HG03064 (cell line): ENCODE measurements around the gene PRKAA1.

Experiments used
- ATAC-seq: cut with Tn5 transposase; IDR thresholded peaks from one replicate; pipeline ENCODE4 v1.9.1; 2021; ENCODE audit warnings: low read depth; ENCODE audit not compliant: unreplicated experiment

Gene PRKAA1

DNA sequence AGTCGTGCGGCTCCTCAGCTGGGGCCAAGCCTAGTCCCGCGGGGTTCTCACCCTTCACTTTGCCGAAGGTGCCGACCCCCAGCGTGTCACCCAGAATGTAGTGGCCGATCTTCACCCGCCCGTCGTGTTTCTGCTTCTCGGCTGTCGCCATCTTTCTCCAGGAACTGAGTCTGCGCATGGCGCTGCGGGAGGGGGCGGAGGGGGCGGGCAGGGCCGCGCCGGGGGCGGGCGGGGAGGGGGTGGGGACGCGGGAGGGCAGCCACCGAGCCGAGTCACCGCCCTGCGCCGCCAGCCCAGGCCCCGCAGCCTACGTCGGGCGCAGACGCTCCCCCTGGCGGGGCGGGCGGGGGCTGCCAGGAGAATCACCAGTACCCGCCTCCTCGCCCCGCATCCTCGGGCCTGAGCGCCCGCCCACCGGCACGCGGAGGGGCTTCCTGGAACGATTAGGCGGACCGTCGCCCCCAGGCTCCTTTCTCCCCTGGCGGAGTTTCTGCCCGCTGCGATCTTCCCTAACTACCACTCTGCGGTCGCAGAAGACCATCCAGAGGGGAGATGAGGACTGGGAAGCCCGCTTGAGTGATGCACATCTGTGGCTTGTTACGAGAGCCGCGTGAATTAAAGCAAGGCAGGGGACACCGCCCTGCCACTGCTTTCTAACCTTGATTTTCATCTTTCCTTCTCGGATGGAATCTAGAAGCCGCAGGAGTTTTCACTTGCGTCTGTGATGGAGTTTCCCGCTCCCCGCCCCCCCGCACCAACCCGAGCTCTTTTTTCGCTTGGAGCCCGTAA lies at the start of gene PRKAA1:
Gene PRKAA1, minus strand, starts transcription at position 363 of the 789 bp plus-strand sequence. Its CDS starts 185 bp downstream, at position 178.
- ATAC-seq = peak; percentile 95

DNA sequence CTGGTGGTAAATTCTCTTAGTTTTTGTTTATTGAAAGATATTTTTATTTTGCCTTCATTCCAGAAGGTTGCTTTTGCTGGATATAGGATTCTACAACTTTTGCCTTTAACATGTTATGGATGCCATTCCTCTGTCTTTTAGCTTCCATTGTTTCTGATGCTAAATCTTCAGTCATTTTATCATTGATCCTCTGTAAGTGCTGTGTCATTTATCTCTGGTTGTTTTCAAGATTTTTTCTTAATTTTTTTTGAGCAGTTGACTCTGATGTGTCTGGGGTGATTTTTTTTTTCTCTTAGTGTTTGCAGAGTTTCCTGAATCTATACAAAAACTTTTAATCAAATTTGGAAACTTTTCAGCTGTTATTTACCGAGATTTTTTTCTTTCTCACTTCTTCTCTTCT lies 49.4 kb upstream of the PRKAA1 start:
- ATAC-seq = no peak

DNA sequence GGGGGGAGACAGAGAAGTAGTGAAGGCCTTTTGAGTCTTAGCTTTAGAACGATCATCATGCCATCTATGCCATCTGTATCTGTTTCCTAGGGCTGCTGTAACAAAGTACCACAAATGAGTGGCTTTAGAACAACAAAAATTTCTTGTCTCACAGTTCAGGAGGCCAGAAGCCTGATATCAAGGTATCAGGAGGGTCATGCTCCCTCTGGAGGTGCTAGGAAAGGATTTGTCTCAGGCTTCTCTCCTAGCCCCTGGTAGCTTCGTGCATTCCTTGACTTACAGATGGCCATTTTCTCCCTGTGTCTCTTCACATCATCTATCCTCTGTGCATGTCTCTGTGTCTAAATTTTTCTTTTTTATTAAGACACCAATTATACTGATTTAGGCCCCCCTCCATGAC lies 48.2 kb upstream of the PRKAA1 start:
- ATAC-seq = no peak

DNA sequence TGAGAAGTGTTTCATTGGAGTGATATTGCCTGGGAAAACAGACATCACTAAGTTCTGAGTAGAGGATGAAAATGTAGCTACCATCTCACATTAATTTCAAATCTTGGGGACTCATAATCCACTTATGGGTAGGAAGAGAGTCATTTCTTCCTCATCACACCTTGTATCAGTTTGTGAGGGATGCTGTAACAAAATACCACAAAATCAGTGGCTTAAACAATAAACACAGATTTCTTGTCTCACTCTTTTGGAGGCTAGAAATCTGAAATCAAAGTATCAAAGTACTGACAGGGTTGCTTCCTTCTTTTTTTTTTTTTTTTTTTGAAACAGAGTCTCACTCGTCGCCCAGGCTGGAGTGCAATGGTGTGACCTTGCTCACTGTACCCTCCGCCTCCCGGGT lies 46.4 kb upstream of the PRKAA1 start:
- ATAC-seq = no peak

DNA sequence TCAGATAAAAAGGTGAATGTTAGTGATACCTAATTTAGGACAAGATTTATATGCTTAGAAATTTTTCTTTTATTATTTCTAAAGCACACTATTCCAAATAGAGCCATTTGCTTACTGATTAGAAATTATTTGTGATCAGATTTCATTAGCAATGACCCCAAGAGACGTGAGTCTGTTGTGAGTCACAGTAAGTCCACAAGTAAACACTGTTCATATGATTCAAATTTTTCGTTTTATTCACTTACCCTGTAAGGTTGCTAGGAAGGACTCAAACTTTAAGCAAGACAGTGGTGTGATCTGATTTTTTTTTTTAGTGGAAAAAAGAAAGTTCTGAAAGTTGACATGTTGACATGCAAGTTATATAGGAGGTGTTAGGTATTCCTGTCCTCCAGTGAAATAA lies 44.2 kb upstream of the PRKAA1 start:
- ATAC-seq = no peak

DNA sequence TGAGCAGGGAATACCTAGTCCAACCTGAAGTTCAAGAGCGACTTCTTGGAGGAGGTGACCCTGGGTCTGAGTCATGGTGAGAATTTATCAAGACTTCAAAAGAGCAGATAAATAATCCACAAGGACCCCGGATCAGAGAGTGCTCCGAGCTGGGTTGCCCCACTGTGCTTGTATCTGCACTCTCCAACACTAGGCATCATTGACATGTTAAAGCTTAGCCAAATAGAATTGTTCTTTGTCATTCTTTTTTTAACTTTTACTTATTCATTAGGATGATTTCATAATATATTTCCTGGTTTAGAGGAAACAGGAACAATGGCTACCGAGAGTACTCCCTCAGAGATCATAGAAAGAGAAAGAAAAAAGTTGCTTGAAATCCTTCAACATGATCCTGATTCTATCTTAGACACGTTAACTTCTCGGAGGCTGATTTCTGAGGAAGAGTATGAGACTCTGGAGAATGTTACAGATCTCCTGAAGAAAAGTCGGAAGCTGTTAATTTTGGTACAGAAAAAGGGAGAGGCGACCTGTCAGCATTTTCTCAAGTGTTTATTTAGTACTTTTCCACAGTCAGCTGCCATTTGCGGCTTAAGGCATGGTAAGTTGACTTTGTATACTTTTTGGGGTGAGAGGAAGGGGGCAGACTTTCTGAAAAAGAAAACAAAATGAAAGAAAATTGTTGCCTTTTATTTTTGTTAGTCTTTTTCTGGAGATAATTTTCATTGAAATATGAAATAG lies 43.1 kb upstream of the PRKAA1 start, which contains the start of gene CARD6:
Gene CARD6, plus strand, starts transcription at position 300 of the 738 bp plus-strand sequence. Its CDS starts 16 bp downstream, at position 316.
- ATAC-seq = no peak

DNA sequence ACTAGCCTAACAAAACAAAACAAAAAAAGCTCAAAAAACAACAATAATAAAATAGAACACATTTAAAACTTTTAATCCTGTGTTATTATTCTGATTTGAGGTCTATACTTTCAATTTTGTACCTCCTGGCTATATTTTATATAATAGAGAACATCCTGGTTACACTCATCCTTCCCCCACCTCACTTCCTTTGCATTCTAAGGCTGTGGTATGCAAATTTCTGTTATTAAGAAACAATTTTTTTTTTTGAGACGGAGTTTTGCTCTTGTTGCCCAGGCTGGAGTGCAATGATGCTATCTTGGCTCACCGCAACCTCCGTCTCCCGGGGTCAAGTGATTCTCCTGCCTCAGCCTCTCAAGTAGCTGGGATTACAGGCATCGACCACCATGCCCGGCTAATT lies 39.9 kb upstream of the PRKAA1 start:
- ATAC-seq = no peak

DNA sequence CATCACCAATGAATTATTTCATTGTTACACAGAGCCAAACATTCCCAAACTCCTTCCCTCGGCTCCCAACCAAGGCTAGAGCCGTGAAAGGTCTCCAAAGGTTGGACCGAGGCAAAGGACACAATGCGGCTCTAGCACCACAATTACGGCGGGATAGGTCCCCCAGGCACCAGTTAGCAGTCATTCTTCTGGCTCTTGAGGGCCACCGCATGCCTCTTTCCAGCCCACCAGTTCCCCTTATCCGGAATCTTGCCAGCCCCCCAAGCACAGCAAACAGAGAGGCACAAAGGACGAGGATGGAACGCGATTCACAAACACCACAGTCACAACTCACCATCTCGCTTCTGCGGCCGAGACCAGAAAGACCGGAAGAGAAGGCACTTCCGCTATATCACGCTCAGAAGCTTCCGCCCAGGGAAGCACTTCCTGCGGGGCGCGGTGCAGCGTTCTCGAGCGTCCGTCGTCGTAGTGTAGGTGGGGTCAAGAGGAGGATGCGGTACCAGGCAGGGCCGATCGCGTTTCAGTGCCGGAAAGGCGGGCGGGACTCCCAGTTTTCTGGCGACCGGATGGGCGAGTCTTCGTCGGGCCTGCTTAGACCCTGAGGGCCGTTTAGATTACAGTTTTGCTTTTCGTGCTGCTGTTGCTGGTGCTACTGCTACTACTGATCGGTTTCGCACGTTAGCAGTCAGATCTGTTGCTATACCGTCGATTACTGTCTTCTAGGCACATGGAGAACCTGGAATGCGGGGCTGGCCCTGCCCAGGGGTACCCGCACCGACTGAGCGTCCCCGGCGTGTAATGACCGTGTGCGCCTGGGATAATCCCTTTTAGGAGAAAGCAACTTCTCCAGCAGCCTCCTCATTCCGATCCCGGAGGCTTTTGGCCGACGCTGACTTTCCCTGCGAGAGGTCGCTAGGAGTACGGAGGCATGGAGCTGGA lies 36.9 kb upstream of the PRKAA1 start, which contains the start of gene RPL37:
Gene RPL37, minus strand, starts transcription at position 374 of the 939 bp plus-strand sequence. Its CDS starts 37 bp downstream, at position 337.
- ATAC-seq = peak; percentile 95

DNA sequence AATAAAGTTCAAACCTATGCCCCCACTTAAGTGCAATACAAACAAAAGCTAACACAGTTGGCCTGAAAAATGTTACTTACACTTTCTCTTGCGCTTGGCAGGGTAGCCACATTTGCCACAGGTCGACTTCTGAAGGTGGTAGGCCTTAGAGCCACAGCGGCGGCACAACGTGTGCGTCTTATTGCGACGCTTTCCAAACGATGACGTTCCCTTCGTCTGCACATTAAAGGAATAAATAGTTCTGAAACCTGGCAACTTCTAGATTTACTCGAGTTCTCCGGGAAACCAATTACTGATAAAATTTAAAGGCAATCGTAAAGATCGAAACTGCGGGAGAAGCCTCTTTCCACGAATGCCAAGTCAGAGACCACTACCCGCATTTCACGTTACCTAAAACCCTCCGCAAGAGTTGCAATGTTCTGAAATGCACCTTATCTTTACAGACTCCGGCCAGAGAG lies 36.2 kb upstream of the PRKAA1 start:
- no peak for ATAC-seq

DNA sequence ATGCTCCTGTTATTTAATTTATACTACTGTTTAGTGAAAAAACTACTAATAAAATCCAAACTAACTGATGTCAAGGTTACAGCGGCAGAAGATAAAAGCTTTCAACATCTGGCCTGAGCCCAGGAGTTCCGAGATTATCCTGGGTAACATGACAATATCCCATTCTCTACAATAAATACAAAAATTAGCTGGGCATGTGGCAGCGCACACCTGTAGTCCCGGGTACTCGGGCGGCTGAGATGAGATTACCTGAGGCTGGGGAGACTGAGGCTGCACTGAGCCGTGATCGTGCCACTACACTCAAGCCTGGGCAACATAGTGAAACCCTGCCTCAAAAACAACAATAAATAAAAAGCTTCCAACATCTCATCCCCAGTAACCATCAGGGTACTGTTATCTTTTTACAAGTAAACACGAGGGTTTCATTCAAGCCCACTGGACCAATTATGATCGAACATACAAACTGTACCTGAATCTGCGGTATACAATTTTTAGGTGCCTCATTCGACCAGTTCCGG lies 35.6 kb upstream of the PRKAA1 start:
- no peak for ATAC-seq

DNA sequence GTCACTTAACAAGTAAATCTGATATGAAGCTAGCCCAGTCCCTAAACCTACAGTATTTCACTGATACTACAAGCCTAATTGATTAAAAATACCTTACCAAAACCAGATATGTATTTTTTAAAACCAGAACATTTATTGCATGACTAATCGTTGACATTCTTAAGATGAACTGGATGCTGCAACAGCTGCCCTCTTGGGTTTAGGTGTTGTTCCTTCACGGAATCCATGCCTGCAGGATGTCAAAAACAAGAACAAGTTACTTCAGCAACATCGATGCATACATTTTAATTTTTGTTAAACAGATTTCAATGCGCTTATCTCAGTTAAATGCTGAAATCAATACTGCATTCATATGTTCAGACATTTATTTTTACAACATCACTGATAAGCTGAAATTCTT lies 34.2 kb upstream of the PRKAA1 start:
- ATAC-seq = no peak

DNA sequence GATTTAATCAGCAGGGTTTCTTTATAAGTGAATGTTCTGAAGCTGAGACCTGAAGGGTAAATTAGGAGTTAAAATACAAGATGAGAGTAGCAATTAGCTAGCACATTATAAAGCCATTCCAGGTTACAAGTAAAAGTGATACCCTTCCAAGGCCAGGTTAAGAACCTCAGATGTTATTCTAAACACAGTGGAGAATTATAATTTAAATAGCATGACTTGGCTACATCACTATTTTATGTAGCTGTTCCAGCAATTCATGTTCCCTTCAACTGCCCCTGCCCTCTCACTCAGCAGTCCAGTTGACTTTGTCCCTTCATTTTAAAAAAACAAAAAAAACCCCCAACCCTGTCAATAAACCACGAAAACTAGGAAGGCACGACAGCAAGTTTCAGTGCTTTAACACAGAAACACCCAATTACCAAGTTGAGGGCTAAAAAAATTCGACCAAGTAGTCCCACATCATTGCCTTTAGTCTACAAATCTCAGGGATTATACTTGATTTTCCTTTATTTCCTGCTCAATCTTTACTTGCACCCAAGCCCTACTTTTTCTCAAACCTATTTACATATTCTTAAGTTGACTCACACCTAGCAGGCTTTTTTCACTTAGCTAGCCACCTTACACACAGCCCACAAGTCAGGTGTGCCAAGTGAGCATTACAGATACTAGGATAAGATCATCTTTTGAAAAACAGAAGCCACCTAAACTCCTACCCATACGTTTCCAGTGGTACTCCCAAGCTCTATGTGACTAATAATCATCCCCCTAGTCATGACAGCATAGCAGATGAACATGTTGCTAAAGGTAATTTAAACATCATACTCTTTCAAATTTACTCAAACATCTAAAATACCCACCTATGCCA lies 33.4 kb upstream of the PRKAA1 start:
- no peak for ATAC-seq

DNA sequence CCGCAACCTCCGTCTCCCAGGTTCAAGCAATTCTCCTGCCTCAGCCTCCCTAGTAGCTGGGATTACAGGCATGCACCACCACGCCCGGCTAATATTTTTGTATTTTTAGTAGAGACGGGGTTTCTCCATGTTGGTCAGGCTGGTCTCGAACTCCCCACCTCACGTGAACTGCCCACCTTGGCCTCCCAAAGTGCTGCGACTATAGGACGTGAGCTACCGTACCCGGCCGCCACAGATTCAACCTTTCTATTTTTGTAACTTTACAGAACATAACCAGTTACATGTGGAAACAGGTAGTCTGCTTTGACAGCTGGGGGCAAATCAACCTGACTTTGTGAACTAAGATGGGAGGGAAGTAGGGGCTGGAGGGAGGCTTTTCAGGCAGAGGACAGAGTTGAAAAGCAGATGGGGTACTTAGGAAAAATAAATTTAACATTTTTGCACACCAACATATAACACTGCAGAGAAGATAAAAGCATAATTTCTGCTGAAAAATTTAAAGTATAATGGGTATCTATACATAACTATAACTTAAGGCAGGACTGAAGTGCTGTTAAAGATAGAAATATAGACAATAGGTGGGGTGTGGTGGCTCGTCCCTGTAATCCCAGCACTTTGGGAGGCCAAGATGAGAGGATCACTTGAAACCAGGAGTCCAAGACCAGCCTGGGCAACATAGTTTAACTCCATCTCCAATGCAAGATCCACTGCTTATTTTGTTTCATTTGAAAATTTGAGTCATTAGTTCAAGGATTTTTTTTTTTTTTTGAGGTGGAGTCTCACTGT lies 31.8 kb upstream of the PRKAA1 start:
- no peak for ATAC-seq

DNA sequence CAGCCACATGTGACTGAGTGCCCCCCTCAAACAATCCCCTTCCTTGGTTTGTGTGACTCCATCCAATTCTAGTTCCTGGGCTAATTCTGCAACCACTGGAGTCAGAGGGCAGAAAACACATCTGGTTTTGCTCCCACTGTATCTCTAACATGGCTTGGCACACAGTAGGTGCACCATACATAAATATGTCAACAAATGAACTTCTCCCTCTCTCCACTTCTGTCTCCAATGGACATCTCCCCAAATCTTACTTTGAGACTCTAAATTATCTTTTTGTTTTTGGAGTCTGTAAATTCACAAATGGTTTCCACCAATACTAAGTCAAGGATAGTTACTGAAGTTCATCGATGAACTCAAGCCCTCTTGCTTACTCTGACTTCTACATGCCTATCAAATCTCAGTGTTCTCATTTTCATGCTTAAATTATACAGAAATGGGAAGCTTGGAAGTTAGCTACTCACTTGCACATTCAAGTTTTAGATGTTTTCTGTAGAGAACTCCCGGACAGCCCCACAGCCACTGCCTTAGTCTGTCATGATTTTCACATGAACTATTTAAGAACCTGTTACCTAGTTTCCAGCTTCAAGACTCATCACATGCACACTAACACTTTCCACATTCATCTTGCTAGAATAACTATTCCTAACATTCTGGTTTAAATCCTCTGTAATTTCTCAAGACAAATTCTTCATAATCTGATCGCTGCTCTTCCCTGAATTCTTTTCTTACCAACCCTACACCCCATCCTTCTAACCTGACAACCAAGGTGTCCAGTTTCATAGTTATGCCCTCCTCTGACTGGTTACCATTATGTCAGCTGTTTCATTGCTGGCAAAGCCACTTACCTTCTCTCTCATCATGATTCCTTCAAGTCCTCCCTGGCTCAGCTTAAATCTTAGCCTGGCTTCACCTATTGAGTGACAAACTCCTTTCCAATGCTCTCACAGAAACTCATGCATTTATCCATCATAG lies 30.8 kb upstream of the PRKAA1 start:
- no peak for ATAC-seq

DNA sequence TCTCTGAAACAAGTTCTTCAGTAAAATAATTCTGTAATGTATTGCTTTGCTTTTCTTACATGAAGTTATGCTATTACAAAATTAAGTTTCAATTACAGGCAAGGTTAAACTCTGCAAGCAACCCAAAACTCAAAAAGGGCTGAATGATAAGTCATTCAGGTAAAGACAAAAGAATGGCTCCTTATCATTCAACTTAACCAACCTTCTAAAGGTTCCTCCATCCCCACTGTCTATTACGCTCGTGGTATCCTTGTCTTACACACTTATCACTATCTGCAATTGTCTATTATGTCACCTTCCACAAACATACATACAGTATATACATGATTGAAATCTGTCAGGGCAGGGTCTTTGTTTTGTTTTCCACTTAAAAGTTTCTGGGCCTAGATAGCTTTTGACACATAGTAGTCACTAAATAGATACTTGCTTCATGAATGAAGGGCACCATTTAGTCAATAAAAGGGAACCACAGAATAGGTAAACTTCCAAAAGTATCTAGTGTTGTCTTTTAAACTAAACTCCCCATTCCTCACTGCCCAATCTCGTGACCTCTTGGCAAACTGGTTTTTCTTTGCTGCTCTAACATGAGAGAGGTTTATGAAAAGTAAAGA lies 30.0 kb upstream of the PRKAA1 start:
- no peak for ATAC-seq

DNA sequence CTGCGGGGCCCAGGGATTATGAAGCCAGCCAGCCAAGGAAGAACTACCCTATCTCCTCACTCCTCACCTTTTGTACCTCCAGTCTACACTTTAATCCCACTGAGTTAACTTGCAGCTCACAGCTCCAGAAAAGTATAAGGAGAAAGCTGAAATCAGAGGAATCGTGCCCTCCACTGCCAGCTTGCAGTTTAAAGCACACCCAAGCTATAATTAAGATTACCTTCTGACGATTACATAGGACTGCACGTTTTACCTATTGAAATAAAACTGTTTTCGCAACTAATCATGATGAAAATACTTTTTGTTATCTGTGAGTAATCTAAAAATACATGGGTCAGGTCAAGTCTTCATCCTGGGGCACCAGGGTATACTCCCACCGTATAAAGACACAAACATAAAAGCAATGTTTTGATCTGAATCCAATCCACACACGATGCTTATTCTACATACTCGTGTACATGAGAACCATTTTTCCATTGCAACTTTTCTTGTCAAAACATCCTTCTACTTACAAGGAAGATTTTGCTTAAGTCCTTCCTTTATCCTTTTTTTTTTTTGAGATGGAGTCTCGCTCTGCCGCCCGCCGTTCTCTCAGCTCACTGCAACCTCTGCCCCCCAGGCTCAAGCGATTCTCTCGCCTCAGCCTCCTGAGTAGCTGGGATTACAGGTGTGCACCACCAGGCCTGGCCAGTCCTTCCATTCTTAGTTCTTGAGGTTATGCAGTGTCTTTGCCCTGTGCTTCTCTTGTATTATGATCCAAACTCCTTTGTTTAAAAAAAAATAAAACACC lies 29.2 kb upstream of the PRKAA1 start:
- no peak for ATAC-seq
